HCT116 (cell line): Measurements from ENCODE around the gene ALG13. TPM values are rescaled to one million over a fixed set of nuclear protein-coding genes. Genes with fewer than 3 reads are reported as not detected.

ENCODE experiments used
- ATAC-seq: fragments of 200-7000 bp; cut with Tn5 transposase; 2 replicates; pipeline ENCODE4 v1.9.1; 2020; ENCODE audit warnings: mild to moderate bottlenecking, moderate library complexity
- BruUV-seq: library from RNA; stranded (reverse); fragments of 400-500 nt; replicated peaks from 2 replicates; lab custom pipeline; 2021; lab: Mats Ljungman, UMichigan
- CTCF ChIA-PET: fragments of 300-600 bp; sonication (Branson Sonifier 250); formaldehyde crosslinking; loops from one replicate; lab custom pipeline; 2021; ENCODE audit warnings: antibody characterized with exemption; lab: Charles Lee
- POLR2A ChIA-PET: fragments of 300-600, 350-600 bp; sonication (Branson Sonifier 250); formaldehyde crosslinking; loops from one replicate; lab custom pipeline; 2021; ENCODE audit warnings: antibody characterized with exemption; lab: Charles Lee
- RAD21 ChIA-PET, 2 experiments: fragments of 300-600 bp; sonication (Branson Sonifier 250); formaldehyde crosslinking; loops; one replicate each; lab custom pipeline; 2023; ENCODE audit warnings: low total read pairs in 2 of 2; ENCODE audit not compliant: uncharacterized antibody in 2 of 2, unreplicated experiment in 2 of 2, low non-redundant PET in 1 of 2; lab: Charles Lee
- DNase-seq: peaks from one replicate; pipeline ENCODE4 v3.0.0-alpha.2; 2010; ENCODE audit warnings: low read depth, low spot score
- H2AFZ ChIP-seq: fragments of 200-600 bp; shearing (Covaris generic), sonication (generic); 2 replicates; pipeline ENCODE4 v1.6.1; 2017; ENCODE audit warnings: low read depth, mixed run types, mixed read lengths, antibody characterized with exemption, low read length; ENCODE audit not compliant: poor library complexity, severe bottlenecking
- H3K27ac ChIP-seq: 2 replicates; pipeline ENCODE4 v1.5.1; 2012; ENCODE audit warnings: low read depth, low read length
- H3K27me3 ChIP-seq: fragments of 200-600 bp; sonication (generic); 2 replicates; pipeline ENCODE4 v1.6.1; 2016; ENCODE audit warnings: mixed run types, low read length, mixed read lengths; ENCODE audit not compliant: insufficient read depth
- H3K36me3 ChIP-seq, 2 experiments: fragments of 200-500 bp in 1 of 2; fragments of 200-600 bp in 1 of 2; sonication (Bioruptor generic) in 1 of 2; sonication (generic) in 1 of 2; 2 replicates each; pipeline versions ENCODE4 v1.5.1 to v1.6.1; 2014 to 2016; ENCODE audit warnings: low read length in 2 of 2, inconsistent platforms in 1 of 2, mixed read lengths in 1 of 2, mixed run types in 1 of 2; ENCODE audit not compliant: insufficient read depth in 2 of 2, control insufficient read depth in 1 of 2
- H3K4me1 ChIP-seq, 2 experiments: fragments of 200-600 bp in 1 of 2; sonication (generic) in 1 of 2; 2 replicates each; pipeline versions ENCODE4 v1.5.1 to v1.6.1; 2012 to 2017; ENCODE audit warnings: low read length in 2 of 2, inconsistent platforms in 1 of 2, mild to moderate bottlenecking in 1 of 2, mixed read lengths in 1 of 2, mixed run types in 1 of 2, moderate library complexity in 1 of 2; ENCODE audit not compliant: insufficient read depth in 2 of 2, control insufficient read depth in 1 of 2
- H3K4me2 ChIP-seq: fragments of 200-600 bp; sonication (generic); 2 replicates; pipeline ENCODE4 v1.6.1; 2017; ENCODE audit warnings: mixed run types, low read length, mixed read lengths
- H3K4me3 ChIP-seq, 2 experiments: fragments of 200-600 bp in 1 of 2; sonication (generic) in 1 of 2; replicated peaks in 1 of 2; 2 replicates each; pipeline ENCODE4 v1.5.1; 2011 to 2016; ENCODE audit warnings: low read length in 2 of 2, control low read depth in 1 of 2, low read depth in 1 of 2, mild to moderate bottlenecking in 1 of 2, mixed read lengths in 1 of 2, mixed run types in 1 of 2
- H3K79me2 ChIP-seq: fragments of 200-600 bp; sonication (generic); 2 replicates; pipeline ENCODE4 v1.6.1; 2017; ENCODE audit warnings: mild to moderate bottlenecking, mixed run types, low read length, moderate library complexity, mixed read lengths; ENCODE audit not compliant: insufficient read depth
- H3K9ac ChIP-seq: fragments of 200-600 bp; sonication (generic); 2 replicates; pipeline ENCODE4 v1.6.1; 2016; ENCODE audit warnings: low read length, mixed read lengths
- H3K9me2 ChIP-seq: fragments of 200-600 bp; sonication (generic), shearing (Covaris generic); 2 replicates; pipeline ENCODE4 v1.6.1; 2017; ENCODE audit warnings: mixed run types, mild to moderate bottlenecking, moderate library complexity; ENCODE audit not compliant: insufficient read depth
- H3K9me3 ChIP-seq, 2 experiments: fragments of 200-500 bp in 1 of 2; fragments of 200-600 bp in 1 of 2; sonication (Bioruptor generic) in 1 of 2; sonication (generic) in 1 of 2; 2 replicates each; pipeline ENCODE4 v1.6.1; 2014 to 2017; ENCODE audit warnings: low read length in 2 of 2, mixed read lengths in 2 of 2, inconsistent platforms in 1 of 2, low read depth in 1 of 2, mild to moderate bottlenecking in 1 of 2, mixed run types in 1 of 2, moderate library complexity in 1 of 2; ENCODE audit not compliant: control insufficient read depth in 1 of 2, insufficient read depth in 1 of 2
- H4K20me1 ChIP-seq: fragments of 200-600 bp; sonication (generic), shearing (Covaris generic); 2 replicates; pipeline ENCODE4 v1.6.1; 2017; ENCODE audit warnings: mixed run types, mild to moderate bottlenecking, moderate library complexity; ENCODE audit not compliant: insufficient read depth
- ATF3 ChIP-seq: IDR thresholded peaks from 2 replicates; pipeline ENCODE4 v1.6.1; 2012
- CBX3 ChIP-seq: IDR thresholded peaks from 2 replicates; pipeline ENCODE4 v1.6.1; 2012; ENCODE audit warnings: low read depth
- CTCF ChIP-seq, 3 experiments: fragments of 200-600 bp in 1 of 3; sonication (generic) in 1 of 3; IDR thresholded peaks in 2 of 3; conservative IDR thresholded peaks in 1 of 3; 2 replicates each; pipeline ENCODE4 v1.5.1; 2012 to 2017; ENCODE audit warnings: low read depth in 2 of 3, low read length in 2 of 3, antibody characterized with exemption in 1 of 3, borderline replicate concordance in 1 of 3, control low read depth in 1 of 3, mild to moderate bottlenecking in 1 of 3, mixed read lengths in 1 of 3, mixed run types in 1 of 3, moderate library complexity in 1 of 3; ENCODE audit not compliant: insufficient read depth in 1 of 3
- ELF1 ChIP-seq: IDR thresholded peaks from 2 replicates; pipeline ENCODE4 v1.6.1; 2012; ENCODE audit warnings: low read depth, borderline replicate concordance
- EZH2phosphoT487 ChIP-seq: fragments of 200-600 bp; IDR thresholded peaks from 2 replicates; pipeline ENCODE4 v1.6.1; 2018; ENCODE audit warnings: antibody characterized with exemption, borderline replicate concordance
- JUND ChIP-seq: IDR thresholded peaks from 2 replicates; pipeline ENCODE4 v1.6.1; 2012
- MAX ChIP-seq: IDR thresholded peaks from 2 replicates; pipeline ENCODE4 v1.6.1; 2012
- POLR2A ChIP-seq: IDR thresholded peaks from 2 replicates; pipeline ENCODE4 v1.7.0; 2011; ENCODE audit warnings: borderline replicate concordance; ENCODE audit not compliant: insufficient read depth, insufficient read length; ENCODE audit errors: extremely low read depth
- POLR2AphosphoS5 ChIP-seq: IDR thresholded peaks from 2 replicates; pipeline ENCODE4 v1.6.1; 2011; ENCODE audit warnings: mild to moderate bottlenecking, low read depth, low read length, moderate library complexity
- SP1 ChIP-seq: IDR thresholded peaks from 2 replicates; pipeline ENCODE4 v1.6.1; 2012; ENCODE audit warnings: low read depth
- SRF ChIP-seq: IDR thresholded peaks from 2 replicates; pipeline ENCODE4 v1.6.1; 2012; ENCODE audit warnings: low read depth
- TCF7L2 ChIP-seq: IDR thresholded peaks from 2 replicates; pipeline ENCODE4 v1.7.0; 2011; ENCODE audit warnings: borderline replicate concordance, inconsistent platforms; ENCODE audit not compliant: insufficient read depth, insufficient read length; ENCODE audit errors: extremely low read depth
- YY1 ChIP-seq: IDR thresholded peaks from 2 replicates; pipeline ENCODE4 v1.6.1; 2011; ENCODE audit warnings: low read length, low read depth, moderate library complexity, mild to moderate bottlenecking; ENCODE audit not compliant: insufficient replicate concordance; ENCODE audit errors: extremely low read depth
- ZFX ChIP-seq: fragments of 450-650 bp; IDR thresholded peaks from 2 replicates; pipeline ENCODE4 v1.6.1; 2017
- intact Hi-C: fragments of 100-400 bp; cut with micrococcal nuclease; formaldehyde crosslinking; loops from 2 replicates; pipeline ENCODE4 v1.10.0; 2022
- total RNA-seq: library from RNA; stranded (reverse); gene quantifications from one replicate; pipeline ENCODE4 v1.2.1, GENCODE V29; 2021; ENCODE audit not compliant: unreplicated experiment

Gene ALG13
- total RNA-seq, 1 experiment from 2014 or later: 50.4 TPM

GRCh38 chrX:111736571-111736970 lies 55.6 kb downstream of the ALG13 start:
- Histone ChIP-seq H3K79me2 (no peaks in the 10 kb centered on the region), H3K4me3 (no peak overlapping the region), H3K4me1 (no peaks in the 10 kb centered on the region), H3K9me3 (no peaks in the 10 kb centered on the region), H3K9me2 (no peaks in the 10 kb centered on the region), H3K4me2 (no peak overlapping the region), H3K9ac (no peak overlapping the region), H2AFZ (no peak overlapping the region), H3K36me3 (peaks cover 3 to 8% of the 10 kb centered on the region in 2 experiments; a peak in 1 of 4 replicates), H3K27me3 (no peaks in the 10 kb centered on the region), H3K27ac (no peak overlapping the region), H4K20me1 (no peaks in the 10 kb centered on the region)
- no TSS peak for BruUV-seq
- DNase-seq (no peak), ATAC-seq (no peak)
- POLR2A ChIA-PET: no interaction called here
- RAD21 ChIA-PET: no interaction called here
- TF ChIP-seq CTCF (IDR thresholded peaks at IDR 0.05 in 2 of 3, conservative IDR thresholded peaks at IDR 0.05 in 1 of 3; ENCODE audit: borderline replicate concordance in 1 of 3, insufficient read depth in 1 of 3, low read depth in 2 of 3, low read length in 2 of 3) (no peak), POLR2AphosphoS5 (no peak), POLR2A (no peak), ELF1 (no peak), CBX3 (no peak), EZH2phosphoT487 (no peak), JUND (no peak), MAX (no peak), TCF7L2 (no peak)
- CTCF ChIA-PET: interaction anchor here (0.7 kb wide), 1 partner anchor 16 kb away, joined by 3 read pairs; no protein-coding TSS in a partner anchor
- intact Hi-C loops: no loop called here

- BruUV-seq: no TSS peak
- intact Hi-C loops: no loop called here
- no peaks in the 10 kb centered on the region for H4K20me1 ChIP-seq
- no peak for TF ChIP-seq ATF3
- TF ChIP-seq YY1: no peak
- TF ChIP-seq JUND: no peak
- TF ChIP-seq SP1: no peak
- TF ChIP-seq CTCF (IDR thresholded peaks at IDR 0.05 in 2 of 3, conservative IDR thresholded peaks at IDR 0.05 in 1 of 3; ENCODE audit: borderline replicate concordance in 1 of 3, insufficient read depth in 1 of 3, low read depth in 2 of 3, low read length in 2 of 3): no peak
- TF ChIP-seq ZFX: no peak
- TF ChIP-seq SRF: no peak
- no peak for TF ChIP-seq EZH2phosphoT487
- TF ChIP-seq POLR2AphosphoS5: no peak
- no peak for TF ChIP-seq POLR2A
- no peak for TF ChIP-seq MAX
- TF ChIP-seq, all 23 proteins: peak for 0
- H3K79me2 ChIP-seq: no peaks in the 10 kb centered on the region
- ChIA-PET RAD21 (no interaction called here), CTCF (no interaction called here), POLR2A (no interaction called here)
- no peak overlapping the region for H3K4me2 ChIP-seq
- H3K4me1 ChIP-seq: no peaks in the 10 kb centered on the region
- H3K27me3 ChIP-seq: no peaks in the 10 kb centered on the region
- H3K4me3 ChIP-seq: no peak overlapping the region
- no peak for ATAC-seq
- H3K36me3 ChIP-seq: peaks cover 3 to 7% of the 10 kb centered on the region in 2 experiments; a peak in 2 of 4 replicates
- H3K9me2 ChIP-seq: no peaks in the 10 kb centered on the region
- no peak overlapping the region for H3K9ac ChIP-seq
- no peak overlapping the region for H3K27ac ChIP-seq
- no peak overlapping the region for H2AFZ ChIP-seq
- DNase-seq: no peak
- H3K9me3 ChIP-seq: no peaks in the 10 kb centered on the region
Measured at GRCh38 chrX:111742018-111742417, 61.0 kb downstream of the ALG13 start.
